NCI-H2107 (cell line): Measurements from ENCODE around the gene CAT.

Source experiments
- DNase-seq: peaks from one replicate; lab custom pipeline; 2025; lab: John Stamatoyannopoulos, UW

Gene CAT

GRCh38 chr11:34459507-34460162 is 20.9 kb downstream of the CAT start:
- no peak for DNase-seq

GRCh38 chr11:34460278-34460677 is 21.5 kb downstream of the CAT start:
- no peak for DNase-seq

GRCh38 chr11:34461215-34461614 is 22.5 kb downstream of the CAT start:
- DNase-seq, result no peak

- no peak for DNase-seq
These were observed 25.9 kb downstream of the CAT start for GRCh38 chr11:34464591-34465051.

GRCh38 chr11:34466802-34467488 is 28.2 kb downstream of the CAT start:
- no peak for DNase-seq

- no peak for DNase-seq
These were observed 29.6 kb downstream of the CAT start for GRCh38 chr11:34468209-34468841.

GRCh38 chr11:34473603-34474169 is 35.0 kb downstream of the CAT start:
- DNase-seq, result no peak

- no peak for DNase-seq
These were observed 36.9 kb downstream of the CAT start for GRCh38 chr11:34475656-34476055.

GRCh38 chr11:34476849-34477248 is 38.1 kb downstream of the CAT start:
- DNase-seq, result no peak

GRCh38 chr11:34478845-34479663 is 40.3 kb downstream of the CAT start:
- no peak for DNase-seq

- DNase-seq, result no peak
These were observed 41.6 kb downstream of the CAT start for GRCh38 chr11:34480314-34480713.

GRCh38 chr11:34481307-34481706 is 42.6 kb downstream of the CAT start:
- no peak for DNase-seq

- DNase-seq, result no peak
These were observed 44.6 kb downstream of the CAT start for GRCh38 chr11:34483106-34483874.

GRCh38 chr11:34487430-34487829 is 48.7 kb downstream of the CAT start:
- no peak for DNase-seq

GRCh38 chr11:34488855-34489557 is 50.3 kb downstream of the CAT start:
- no peak for DNase-seq

- no peak for DNase-seq
These were observed 51.6 kb downstream of the CAT start for GRCh38 chr11:34490304-34490703.

GRCh38 chr11:34492806-34493414 is 54.2 kb downstream of the CAT start:
- no peak for DNase-seq

- DNase-seq, result no peak
These were observed 54.7 kb downstream of the CAT start for GRCh38 chr11:34493468-34493867.

- no peak for DNase-seq
These were observed 55.3 kb downstream of the CAT start for GRCh38 chr11:34493926-34494595.
